IPS DF 6.9 (cell line): ENCODE measurements around the gene SLC25A41.

Experiments
- DNase-seq: peaks from one replicate; pipeline ENCODE4 v3.0.0-alpha.2; 2013; ENCODE audit warnings: low read depth, low spot score
- H3K27ac ChIP-seq: one replicate; pipeline ENCODE4 v1.5.1; 2013; ENCODE audit warnings: low read length, control low read depth
- H3K27me3 ChIP-seq: 2 replicates; pipeline ENCODE4 v1.6.1; 2013; ENCODE audit warnings: mild to moderate bottlenecking, low read length; ENCODE audit not compliant: control insufficient read depth, insufficient read depth
- H3K36me3 ChIP-seq: 2 replicates; pipeline ENCODE4 v1.6.1; 2013; ENCODE audit warnings: low read length; ENCODE audit not compliant: control insufficient read depth, insufficient read depth
- H3K4me1 ChIP-seq: 2 replicates; pipeline ENCODE4 v1.6.1; 2013; ENCODE audit warnings: low read length; ENCODE audit not compliant: control insufficient read depth, insufficient read depth
- H3K4me3 ChIP-seq: 2 replicates; pipeline ENCODE4 v1.5.1; 2013; ENCODE audit warnings: mild to moderate bottlenecking, low read length
- H3K9me3 ChIP-seq: 2 replicates; pipeline ENCODE4 v1.6.1; 2013; ENCODE audit warnings: low read length, inconsistent platforms; ENCODE audit not compliant: control insufficient read depth, insufficient read depth
- WGBS: extraction: QIAGEN DNeasy Blood & Tissue Kit; methylation state at CpG from one replicate; pipeline ENCODE4 v1.1.7; 2013; ENCODE audit warnings: mixed read lengths, missing lambda C conversion rate; ENCODE audit not compliant: insufficient read length, insufficient coverage; 5-methylcytosine and 5-hydroxymethylcytosine counted together

The SLC25A41 gene

DNA sequence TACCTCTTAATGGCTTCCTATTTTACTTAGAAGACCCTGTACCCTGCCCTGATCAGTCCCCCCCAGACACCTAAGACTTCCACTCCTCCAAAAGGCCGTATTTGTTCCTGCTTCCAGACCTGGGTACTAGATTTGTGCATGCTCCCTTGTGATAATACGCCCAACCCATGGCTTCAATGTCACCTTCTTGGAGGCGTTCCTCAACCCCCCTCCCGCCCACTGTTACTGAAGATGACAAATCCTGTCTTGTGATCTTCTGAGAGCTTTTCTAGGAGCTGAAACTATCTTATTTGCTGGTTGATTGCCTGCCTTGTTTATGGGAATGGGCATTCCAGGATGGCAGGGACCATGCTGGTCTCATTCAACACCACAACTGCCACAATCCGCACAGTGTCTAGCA is 16.6 kb upstream of the SLC25A41 start:
- Histone ChIP-seq H3K4me3 (no peak overlapping the region), H3K4me1 (no peaks in the 10 kb centered on the region), H3K27ac (no peak overlapping the region), H3K9me3 (peaks cover 2% of the 10 kb centered on the region; the same call in 1 of the 2 replicates), H3K36me3 (peaks cover 9% of the 10 kb centered on the region), H3K27me3 (no peaks in the 10 kb centered on the region)
- no CpG with 5 or more reads among the region's 5 CpGs for WGBS
- DNase-seq: no peak

- no peaks in the 10 kb centered on the region; the same call in 1 of the 2 replicates for H3K36me3 ChIP-seq
- no peak overlapping the region for H3K27ac ChIP-seq
- no peaks in the 10 kb centered on the region for H3K9me3 ChIP-seq
- no peak overlapping the region for H3K4me3 ChIP-seq
- no peaks in the 10 kb centered on the region for H3K27me3 ChIP-seq
- no peaks in the 10 kb centered on the region for H3K4me1 ChIP-seq
- no peak for DNase-seq
- no CpG with 5 or more reads among the region's 3 CpGs for WGBS
These were observed 14.5 kb upstream of the SLC25A41 start for GRCh38 chr19:6448045-6448444.

- no peaks in the 10 kb centered on the region; the same call in 1 of the 2 replicates for H3K36me3 ChIP-seq
These were observed 12.9 kb upstream of the SLC25A41 start for GRCh38 chr19:6446452-6446851.

GRCh38 chr19:6443986-6444385 is 10.4 kb upstream of the SLC25A41 start:
- no peak overlapping the region for H3K4me3 ChIP-seq
- no peaks in the 10 kb centered on the region for H3K36me3 ChIP-seq
- no peaks in the 10 kb centered on the region for H3K4me1 ChIP-seq
- no CpG with 5 or more reads among the region's 13 CpGs for WGBS
- no peak for DNase-seq
- H3K9me3 ChIP-seq: no peaks in the 10 kb centered on the region
- no peaks in the 10 kb centered on the region for H3K27me3 ChIP-seq
- H3K27ac ChIP-seq: no peak overlapping the region

More at GRCh38 chr19:6446452-6446851, 12.9 kb upstream of the SLC25A41 start:
- H3K4me3 ChIP-seq: no peak overlapping the region
- H3K9me3 ChIP-seq: no peaks in the 10 kb centered on the region
- DNase-seq: no peak
- H3K27ac ChIP-seq: no peak overlapping the region
- H3K27me3 ChIP-seq: no peaks in the 10 kb centered on the region
- no peaks in the 10 kb centered on the region for H3K4me1 ChIP-seq
- WGBS: no CpG with 5 or more reads among the region's 3 CpGs

DNA sequence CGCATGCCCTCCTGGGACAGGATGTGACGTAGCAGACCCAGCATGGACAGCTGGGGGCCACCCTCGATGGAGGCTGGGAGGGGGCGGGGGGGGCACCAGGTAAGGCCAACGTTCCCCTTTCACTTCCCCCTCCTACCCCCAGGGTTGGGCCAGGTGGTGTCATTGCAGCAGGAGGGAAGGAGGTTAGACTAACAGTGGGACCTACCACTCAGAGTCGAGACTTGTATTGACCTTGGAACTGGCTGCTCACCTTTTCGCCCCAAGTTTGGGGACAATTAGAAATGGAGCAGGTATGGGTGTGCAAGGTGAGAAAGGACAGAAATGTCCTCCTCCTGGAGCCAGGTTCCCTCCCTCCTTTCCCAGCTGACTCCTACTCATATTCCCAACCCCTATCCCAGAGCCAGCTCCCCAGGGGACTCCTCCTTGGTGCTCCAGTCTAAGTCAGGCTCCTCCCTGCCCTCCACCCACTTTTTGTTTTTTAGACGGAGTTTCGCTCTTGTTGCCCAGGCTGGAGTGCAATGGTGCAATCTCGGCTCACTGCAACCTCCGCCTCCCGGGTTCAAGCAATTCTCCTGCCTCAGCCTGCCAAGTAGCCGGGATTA is 8.6 kb upstream of the SLC25A41 start:
- Histone ChIP-seq H3K4me3 (no peak overlapping the region), H3K27me3 (no peaks in the 10 kb centered on the region), H3K36me3 (no peaks in the 10 kb centered on the region), H3K27ac (no peak overlapping the region), H3K9me3 (no peaks in the 10 kb centered on the region), H3K4me1 (no peaks in the 10 kb centered on the region)
- DNase-seq: no peak
- WGBS: no CpG with 5 or more reads among the region's 13 CpGs

- Histone ChIP-seq H3K9me3 (peaks cover 1% of the 10 kb centered on the region; the same call in 1 of the 2 replicates), H3K4me1 (no peaks in the 10 kb centered on the region), H3K27ac (no peak overlapping the region), H3K27me3 (no peaks in the 10 kb centered on the region), H3K36me3 (no peaks in the 10 kb centered on the region), H3K4me3 (no peak overlapping the region)
- WGBS: no CpG with 5 or more reads among the region's 3 CpGs
- DNase-seq: no peak
These were observed 7.3 kb upstream of the SLC25A41 start for GRCh38 chr19:6440905-6441304.

GRCh38 chr19:6439743-6440142 is 6.2 kb upstream of the SLC25A41 start:
- no peaks in the 10 kb centered on the region for H3K36me3 ChIP-seq
- H3K4me3 ChIP-seq: no peak overlapping the region
- no peaks in the 10 kb centered on the region for H3K4me1 ChIP-seq
- no peaks in the 10 kb centered on the region for H3K27me3 ChIP-seq
- H3K9me3 ChIP-seq: peaks cover 1% of the 10 kb centered on the region; the same call in 1 of the 2 replicates
- WGBS: no CpG with 5 or more reads among the region's 4 CpGs
- no peak for DNase-seq
- H3K27ac ChIP-seq: no peak overlapping the region

DNA sequence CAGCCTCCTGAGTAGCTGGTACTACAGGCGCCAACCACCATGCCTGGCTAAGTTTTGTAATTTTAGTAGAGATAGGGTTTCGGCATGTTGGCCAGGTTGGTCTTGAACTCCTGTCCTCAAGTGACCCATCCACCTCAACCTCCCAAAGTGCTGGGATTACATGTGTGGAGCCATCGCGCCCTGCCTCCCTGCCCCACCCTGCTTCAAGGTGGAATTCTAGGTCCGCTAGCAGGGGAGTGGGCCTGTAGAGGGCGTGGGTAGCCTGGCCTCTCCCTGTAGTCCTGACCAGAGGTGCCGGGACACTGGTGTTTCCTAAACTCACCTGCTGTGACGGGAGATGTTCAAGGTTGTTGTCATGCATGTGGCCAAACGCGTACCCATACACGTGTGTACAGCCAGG is 398 bp downstream of the SLC25A41 start:
- Histone ChIP-seq H3K9me3 (peaks cover 1% of the 10 kb centered on the region; the same call in 1 of the 2 replicates), H3K36me3 (no peaks in the 10 kb centered on the region), H3K27ac (no peak overlapping the region), H3K4me3 (no peak overlapping the region), H3K27me3 (no peaks in the 10 kb centered on the region), H3K4me1 (no peaks in the 10 kb centered on the region)
- no peak for DNase-seq
- WGBS: no CpG with 5 or more reads among the region's 11 CpGs

- Histone ChIP-seq H3K36me3 (no peaks in the 10 kb centered on the region), H3K9me3 (peaks cover 1% of the 10 kb centered on the region; the same call in 1 of the 2 replicates), H3K4me1 (no peaks in the 10 kb centered on the region), H3K27me3 (no peaks in the 10 kb centered on the region), H3K4me3 (no peak overlapping the region), H3K27ac (no peak overlapping the region)
- no peak for DNase-seq
- no CpG with 5 or more reads among the region's 11 CpGs for WGBS
These were observed 1.7 kb downstream of the SLC25A41 start for GRCh38 chr19:6431891-6432290.

DNA sequence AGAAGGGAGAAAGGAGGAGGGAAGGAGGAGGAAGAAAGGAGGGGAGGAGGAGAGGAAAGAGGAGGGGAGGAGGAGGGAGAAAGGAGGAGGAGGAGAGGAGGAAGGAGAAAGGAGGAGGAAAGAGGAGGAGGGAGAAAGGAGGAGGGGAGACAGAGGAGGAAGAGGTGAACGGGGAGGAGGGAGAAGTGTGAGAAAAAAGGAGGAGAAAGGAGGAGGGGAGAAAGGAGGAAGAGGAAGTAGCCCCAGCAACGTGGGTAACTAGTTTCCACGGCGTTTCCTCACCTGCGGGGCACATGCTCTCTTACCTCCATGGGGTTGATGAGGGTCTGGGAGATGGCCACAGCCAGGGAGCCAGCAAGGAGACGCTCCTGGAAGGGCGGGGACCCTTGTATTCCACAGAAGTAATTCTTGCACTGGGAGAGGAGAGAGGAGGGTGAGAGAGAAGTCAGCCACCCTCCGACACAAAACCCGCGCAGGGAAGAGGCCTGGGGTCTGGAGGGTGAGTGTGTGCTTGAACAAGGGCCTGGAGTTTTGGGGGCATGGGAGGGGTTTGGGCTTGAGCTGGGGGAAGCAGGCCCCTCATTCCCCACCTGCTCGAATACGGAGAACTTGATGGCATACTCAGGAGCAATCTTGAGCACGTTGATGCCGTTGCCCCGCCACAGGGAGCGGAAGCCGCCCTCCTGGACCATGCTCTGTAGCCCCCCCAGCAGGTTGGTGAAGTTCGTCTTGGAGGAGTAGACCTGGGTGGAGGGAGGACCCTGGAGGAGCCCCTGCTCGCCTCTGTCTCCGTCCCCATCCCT is 3.9 kb downstream of the SLC25A41 start:
- WGBS: 100% methylated on average over 1 of the region's 20 CpGs

More for the DNA sequence above, 3.9 kb downstream of the SLC25A41 start:
- no peaks in the 10 kb centered on the region; the same call in 1 of the 2 replicates for H3K9me3 ChIP-seq
- no peaks in the 10 kb centered on the region for H3K27me3 ChIP-seq
- no peak overlapping the region for H3K27ac ChIP-seq
- no peak overlapping the region for H3K4me3 ChIP-seq
- no peaks in the 10 kb centered on the region for H3K4me1 ChIP-seq
- no peaks in the 10 kb centered on the region for H3K36me3 ChIP-seq
- no peak for DNase-seq
